Endothelial cell of umbilical vein (primary cell): ENCODE measurements around the gene TCF7L2. TPM values are rescaled to one million over a fixed set of nuclear protein-coding genes. Genes with fewer than 3 reads are reported as not detected.
A peak's percentile ranks its signal among the peaks of the same experiment; 100 is the strongest.

ENCODE experiments used
- BruUV-seq: library from RNA; stranded (reverse); fragments of 400-500 nt; replicated peaks from 2 replicates; lab custom pipeline; 2021; lab: Mats Ljungman, UMichigan
- CTCF ChIA-PET: fragments of 300-600, 350-600 bp; sonication (Branson Sonifier 250); formaldehyde crosslinking; loops from one replicate; lab custom pipeline; 2021; ENCODE audit warnings: antibody characterized with exemption, inconsistent platforms; lab: Charles Lee
- POLR2A ChIA-PET: fragments of 300-600, 350-600 bp; sonication (Branson Sonifier 250); formaldehyde crosslinking; loops from one replicate; lab custom pipeline; 2021; ENCODE audit warnings: antibody characterized with exemption, inconsistent platforms; lab: Charles Lee
- DNase-seq: peaks from one replicate; pipeline ENCODE4 v3.0.0-alpha.2; 2011; ENCODE audit warnings: low read depth, low spot score
- FAIRE-seq: peaks from 2 replicates; lab custom pipeline; 2011; peaks lifted over from hg19 to GRCh38; lab: Jason Lieb, UNC
- H2AFZ ChIP-seq: 2 replicates; pipeline ENCODE4 v1.6.0; 2012; ENCODE audit warnings: low read depth, low read length, control low read depth, inconsistent platforms
- H3K27ac ChIP-seq: 2 replicates; pipeline ENCODE4 v1.5.1; 2011; ENCODE audit warnings: low read depth, mild to moderate bottlenecking, control low read depth, low read length, moderate library complexity; ENCODE audit not compliant: insufficient read depth
- H3K27me3 ChIP-seq, 2 experiments: 2 replicates each; pipeline versions ENCODE4 v1.6.0 to v1.6.1; 2011; ENCODE audit warnings: low read length in 2 of 2, mixed read lengths in 1 of 2; ENCODE audit not compliant: control insufficient read depth in 2 of 2, insufficient read depth in 2 of 2
- H3K36me3 ChIP-seq, 2 experiments: 2 replicates in 1 of 2; 3 replicates in 1 of 2; pipeline ENCODE4 v1.5.1; 2011; ENCODE audit warnings: low read length in 2 of 2, mild to moderate bottlenecking in 1 of 2, moderate library complexity in 1 of 2; ENCODE audit not compliant: control insufficient read depth in 2 of 2, insufficient read depth in 2 of 2; ENCODE audit errors: extremely low read depth in 1 of 2
- H3K4me1 ChIP-seq: 3 replicates; pipeline ENCODE4 v1.5.1; 2011; ENCODE audit warnings: mild to moderate bottlenecking, low read length; ENCODE audit not compliant: control insufficient read depth, insufficient read depth; ENCODE audit errors: extremely low read depth
- H3K4me2 ChIP-seq: 2 replicates; pipeline ENCODE4 v1.6.1; 2011; ENCODE audit warnings: low read length, control low read depth, mixed read lengths; ENCODE audit not compliant: insufficient read depth
- H3K4me3 ChIP-seq, 3 experiments: fragments of 200-600 bp in 1 of 3; sonication (generic), shearing (Covaris generic) in 1 of 3; replicated peaks in 1 of 3; 2 replicates each; pipeline ENCODE4 v1.5.1; 2011 to 2016; ENCODE audit warnings: control low read depth in 3 of 3, low read length in 3 of 3, mild to moderate bottlenecking in 2 of 3, inconsistent platforms in 1 of 3, low read depth in 1 of 3, moderate library complexity in 1 of 3; ENCODE audit not compliant: insufficient read depth in 1 of 3
- H3K79me2 ChIP-seq: 2 replicates; pipeline ENCODE4 v1.6.0; 2012; ENCODE audit warnings: low read length, inconsistent platforms; ENCODE audit not compliant: control insufficient read depth, insufficient read depth
- H3K9ac ChIP-seq: replicated peaks from 2 replicates; pipeline ENCODE3; 2011; ENCODE audit warnings: low read length, control low read depth; ENCODE audit not compliant: insufficient read depth; ENCODE audit errors: extremely low read depth
- H3K9me1 ChIP-seq: replicated peaks from 3 replicates; pipeline ENCODE4 v1.6.0; 2011; ENCODE audit warnings: mild to moderate bottlenecking, low read length; ENCODE audit not compliant: control insufficient read depth, insufficient read depth; ENCODE audit errors: extremely low read depth
- H3K9me3 ChIP-seq: replicated peaks from 2 replicates; pipeline ENCODE4 v1.5.1; 2012; ENCODE audit warnings: low read length, inconsistent platforms; ENCODE audit not compliant: control insufficient read depth, insufficient read depth
- H4K20me1 ChIP-seq: replicated peaks from 2 replicates; pipeline ENCODE3; 2011; ENCODE audit warnings: mild to moderate bottlenecking, low read length; ENCODE audit not compliant: control insufficient read depth, insufficient read depth; ENCODE audit errors: extremely low read depth
- FOS ChIP-seq: IDR thresholded peaks from 2 replicates; pipeline ENCODE4 v1.6.1; 2011; ENCODE audit warnings: mild to moderate bottlenecking, low read length, moderate library complexity, borderline replicate concordance; ENCODE audit not compliant: insufficient read depth
- GATA2 ChIP-seq: IDR thresholded peaks from 2 replicates; pipeline ENCODE4 v1.7.0; 2011; ENCODE audit warnings: low read depth, mild to moderate bottlenecking, moderate library complexity, mixed read lengths, low read length; ENCODE audit not compliant: insufficient read length, insufficient read depth
- JUN ChIP-seq: IDR thresholded peaks from 2 replicates; pipeline ENCODE4 v1.6.1; 2011; ENCODE audit warnings: borderline replicate concordance, low read depth; ENCODE audit not compliant: insufficient read length, insufficient read depth
- POLR2A ChIP-seq: IDR thresholded peaks from 2 replicates; pipeline ENCODE4 v1.6.1; 2012; ENCODE audit warnings: low read depth, mild to moderate bottlenecking, control low read depth, low read length
- POLR2AphosphoS5 ChIP-seq: IDR thresholded peaks from 2 replicates; pipeline ENCODE4 v1.6.1; 2012; ENCODE audit warnings: low read depth, mild to moderate bottlenecking, control low read depth, low read length, moderate library complexity; ENCODE audit not compliant: insufficient read depth
- dilution Hi-C: fragments of 300-500 bp; cut with MboI; formaldehyde crosslinking; loops from one replicate; pipeline ENCODE4 v1.15.0; 2019; ENCODE audit warnings: low sequenced_read_pairs; ENCODE audit not compliant: extremely low pct_ligation_motif_present
- intact Hi-C: fragments of 100-400 bp; cut with micrococcal nuclease; formaldehyde crosslinking; loops from one replicate; pipeline ENCODE4 v1.10.0; 2022
- polyA plus RNA-seq, 4 experiments: library from polyadenylated mRNA; depleted of rRNA in 3 of 4; stranded (reverse) in 3 of 4; unstranded in 1 of 4; fragments of >200 nt; gene quantifications; 2 replicates each; pipeline versions ENCODE4 v1.2.1 to v1.2.3, GENCODE V29; 2011 to 2012; ENCODE audit warnings: missing spikeins in 1 of 4
- total RNA-seq: library from RNA; stranded (reverse); gene quantifications from 2 replicates; pipeline ENCODE4 v1.2.3, GENCODE V29; 2021
- TF ChIP-seq, protein P1 (sequence below): IDR thresholded peaks from 2 replicates; pipeline ENCODE4 v1.6.1; 2011; ENCODE audit not compliant: insufficient read depth, insufficient read length
- TF ChIP-seq, protein P2 (sequence below), 2 donors: IDR thresholded peaks; 1 replicate in 1 of 2; 2 replicates in 1 of 2; pipeline ENCODE4 v1.5.1; 2011; ENCODE audit warnings: low read length in 2 of 2, mild to moderate bottlenecking in 2 of 2, moderate library complexity in 2 of 2, control low read depth in 1 of 2, inconsistent platforms in 1 of 2, low read depth in 1 of 2; ENCODE audit not compliant: insufficient read depth in 1 of 2; ENCODE audit errors: extremely low read depth in 1 of 2

Gene TCF7L2
- total and polyA plus RNA-seq, 2 donors (not counting 3 experiments of a cell fraction or from before 2014, with no cell fraction given) = 9.9 to 21.8 TPM

DNA sequence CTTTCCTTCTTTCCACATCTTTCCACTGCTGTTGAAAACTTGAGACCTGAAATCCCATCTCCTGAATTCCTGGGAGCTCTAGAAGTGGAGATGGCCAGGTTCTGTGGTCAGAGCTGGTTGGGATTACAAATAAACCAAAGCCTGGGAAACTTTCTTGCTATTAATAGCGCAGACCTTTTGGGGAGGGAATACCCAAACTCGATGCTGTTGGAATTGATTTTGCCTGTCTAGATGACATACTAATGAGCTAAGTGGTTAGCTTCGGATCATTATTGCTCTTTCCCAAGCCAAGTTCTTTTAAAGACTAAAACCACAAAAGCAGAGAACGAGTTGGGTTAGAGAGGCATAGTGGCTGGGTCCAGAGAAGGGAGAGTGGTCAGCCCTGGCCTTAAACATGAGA lies 76.6 kb downstream of the TCF7L2 start:
- dilution Hi-C loops (no loop called here), intact Hi-C loops (loop anchor here (10.0 kb wide), 1 partner anchor 528 kb away; the partner anchor contains the start of gene HABP2)
- Histone ChIP-seq H3K9me1 (no peaks in the 10 kb centered on the region), H3K9me3 (no peaks in the 10 kb centered on the region), H3K27me3 (no peaks in the 10 kb centered on the region), H3K79me2 (peaks cover 2% of the 10 kb centered on the region), H3K4me2 (no peak overlapping the region), H3K9ac (no peak overlapping the region), H3K4me1 (peaks cover 23% of the 10 kb centered on the region), H4K20me1 (peaks cover 9% of the 10 kb centered on the region), H3K36me3 (no peaks in the 10 kb centered on the region), H3K27ac (no peak overlapping the region), H2AFZ (no peak overlapping the region), H3K4me3 (no peak overlapping the region)
- TF ChIP-seq FOS (no peak), POLR2AphosphoS5 (no peak), GATA2 (no peak), JUN (no peak), POLR2A (no peak)
- TF ChIP-seq, protein P1, sequence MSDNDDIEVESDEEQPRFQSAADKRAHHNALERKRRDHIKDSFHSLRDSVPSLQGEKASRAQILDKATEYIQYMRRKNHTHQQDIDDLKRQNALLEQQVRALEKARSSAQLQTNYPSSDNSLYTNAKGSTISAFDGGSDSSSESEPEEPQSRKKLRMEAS = no peak
- TF ChIP-seq, protein P2, sequence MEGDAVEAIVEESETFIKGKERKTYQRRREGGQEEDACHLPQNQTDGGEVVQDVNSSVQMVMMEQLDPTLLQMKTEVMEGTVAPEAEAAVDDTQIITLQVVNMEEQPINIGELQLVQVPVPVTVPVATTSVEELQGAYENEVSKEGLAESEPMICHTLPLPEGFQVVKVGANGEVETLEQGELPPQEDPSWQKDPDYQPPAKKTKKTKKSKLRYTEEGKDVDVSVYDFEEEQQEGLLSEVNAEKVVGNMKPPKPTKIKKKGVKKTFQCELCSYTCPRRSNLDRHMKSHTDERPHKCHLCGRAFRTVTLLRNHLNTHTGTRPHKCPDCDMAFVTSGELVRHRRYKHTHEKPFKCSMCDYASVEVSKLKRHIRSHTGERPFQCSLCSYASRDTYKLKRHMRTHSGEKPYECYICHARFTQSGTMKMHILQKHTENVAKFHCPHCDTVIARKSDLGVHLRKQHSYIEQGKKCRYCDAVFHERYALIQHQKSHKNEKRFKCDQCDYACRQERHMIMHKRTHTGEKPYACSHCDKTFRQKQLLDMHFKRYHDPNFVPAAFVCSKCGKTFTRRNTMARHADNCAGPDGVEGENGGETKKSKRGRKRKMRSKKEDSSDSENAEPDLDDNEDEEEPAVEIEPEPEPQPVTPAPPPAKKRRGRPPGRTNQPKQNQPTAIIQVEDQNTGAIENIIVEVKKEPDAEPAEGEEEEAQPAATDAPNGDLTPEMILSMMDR (IDR thresholded peaks at IDR 0.05; ENCODE audit: extremely low read depth in 1 of 2, insufficient read depth in 1 of 2, low read depth in 1 of 2, low read length in 2 of 2) = no peak
- FAIRE-seq (no peak), DNase-seq (peak; percentile 9)
- ChIA-PET CTCF (no interaction called here), POLR2A (interaction anchor here (0.7 kb wide), 1 partner anchor 10 kb away, joined by 6 read pairs; no protein-coding TSS in a partner anchor)
- no TSS peak for BruUV-seq
